Mucosa of descending colon (tissue), 3 donors: Measurements from ENCODE around the gene ACOXL. TPM values are rescaled to one million over a fixed set of nuclear protein-coding genes. Genes with fewer than 3 reads are reported as not detected.

Source experiments
- ATAC-seq: fragments of 200-7000 bp; cut with Tn5 transposase; one replicate; pipeline ENCODE4 v1.9.1; 2020; ENCODE audit warnings: mild to moderate bottlenecking, moderate library complexity
- DNase-seq, 3 donors: peaks; one replicate each; pipeline ENCODE4 v3.0.0-alpha.2; 2020
- H3K36me3 ChIP-seq: fragments of 200-600 bp; one replicate; pipeline ENCODE4 v1.8.0; 2021; ENCODE audit warnings: low read depth, mild to moderate bottlenecking
- H3K4me1 ChIP-seq: fragments of 200-600 bp; one replicate; pipeline ENCODE4 v1.8.0; 2021; ENCODE audit warnings: low read depth, mild to moderate bottlenecking
- H3K4me3 ChIP-seq: fragments of 200-600 bp; one replicate; pipeline ENCODE4 v1.8.0; 2021; ENCODE audit warnings: mild to moderate bottlenecking
- H3K9me3 ChIP-seq: fragments of 200-600 bp; one replicate; pipeline ENCODE4 v1.8.0; 2021; ENCODE audit warnings: mild to moderate bottlenecking
- intact Hi-C, 2 donors: fragments of 100-400 bp; cut with DNase I in 1 of 2; cut with micrococcal nuclease in 1 of 2; formaldehyde crosslinking; loops; one replicate each; pipeline versions ENCODE4 v1.11.0 to v1.11.1; 2022; cut with DNase I, micrococcal nuclease
- total RNA-seq, 3 donors: library from RNA; stranded (reverse); fragmentation: NEBNext Ultra II Directional in 2 of 3; extraction: Animal tissue kit (Norgen Biotek cat#: 25700) in 2 of 3; gene quantifications; one replicate each; pipeline versions ENCODE4 v1.2.1 to v1.2.4, GENCODE V29; 2021 to 2023
- TF ChIP-seq, protein P1 (sequence below): fragments of 200-600 bp; IDR thresholded peaks from one replicate; pipeline ENCODE4 v1.8.0; 2022; ENCODE audit warnings: antibody characterized with exemption, mild to moderate bottlenecking
- donor health status: DM: no; HTN: no; CAD: no; lungs with moderate emphysema.
- donor health status: DM: no; HTN: no; CAD: no.
- donor health status: DM: no; HTN: yes; CAD: no.

ACOXL gene
- total RNA-seq, 3 donors from 2014 or later: 0.51 to 1.2 (median 0.87) TPM

DNA sequence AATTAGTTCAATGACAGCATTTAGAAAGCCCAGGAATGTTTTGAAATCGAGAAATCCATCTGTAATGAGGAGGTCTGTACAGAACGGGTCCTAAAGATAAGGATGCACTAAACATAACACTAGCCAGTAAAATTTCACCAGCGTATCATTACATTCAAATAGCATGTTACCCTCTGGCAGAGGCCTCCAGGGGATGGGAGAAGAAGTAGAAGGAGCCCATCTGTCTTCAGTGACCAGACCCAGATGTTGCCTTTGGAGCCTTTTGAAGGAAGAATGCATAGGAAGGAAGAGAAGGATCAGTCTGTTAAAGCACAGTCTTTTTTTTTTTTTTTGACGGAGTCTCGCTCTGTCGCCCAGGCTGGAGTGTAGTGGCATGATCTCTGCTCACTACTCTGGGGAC lies 302.2 kb downstream of the ACOXL start:
- TF ChIP-seq, protein P1, sequence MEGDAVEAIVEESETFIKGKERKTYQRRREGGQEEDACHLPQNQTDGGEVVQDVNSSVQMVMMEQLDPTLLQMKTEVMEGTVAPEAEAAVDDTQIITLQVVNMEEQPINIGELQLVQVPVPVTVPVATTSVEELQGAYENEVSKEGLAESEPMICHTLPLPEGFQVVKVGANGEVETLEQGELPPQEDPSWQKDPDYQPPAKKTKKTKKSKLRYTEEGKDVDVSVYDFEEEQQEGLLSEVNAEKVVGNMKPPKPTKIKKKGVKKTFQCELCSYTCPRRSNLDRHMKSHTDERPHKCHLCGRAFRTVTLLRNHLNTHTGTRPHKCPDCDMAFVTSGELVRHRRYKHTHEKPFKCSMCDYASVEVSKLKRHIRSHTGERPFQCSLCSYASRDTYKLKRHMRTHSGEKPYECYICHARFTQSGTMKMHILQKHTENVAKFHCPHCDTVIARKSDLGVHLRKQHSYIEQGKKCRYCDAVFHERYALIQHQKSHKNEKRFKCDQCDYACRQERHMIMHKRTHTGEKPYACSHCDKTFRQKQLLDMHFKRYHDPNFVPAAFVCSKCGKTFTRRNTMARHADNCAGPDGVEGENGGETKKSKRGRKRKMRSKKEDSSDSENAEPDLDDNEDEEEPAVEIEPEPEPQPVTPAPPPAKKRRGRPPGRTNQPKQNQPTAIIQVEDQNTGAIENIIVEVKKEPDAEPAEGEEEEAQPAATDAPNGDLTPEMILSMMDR: no peak
- no peak overlapping the region for H3K4me3 ChIP-seq
- no peaks in the 10 kb centered on the region for H3K36me3 ChIP-seq
- DNase-seq (no peak), ATAC-seq (no peak)
- H3K4me1 ChIP-seq: peaks cover 41% of the 10 kb centered on the region
- intact Hi-C loops: no loop called here
- no peaks in the 10 kb centered on the region for H3K9me3 ChIP-seq

DNA sequence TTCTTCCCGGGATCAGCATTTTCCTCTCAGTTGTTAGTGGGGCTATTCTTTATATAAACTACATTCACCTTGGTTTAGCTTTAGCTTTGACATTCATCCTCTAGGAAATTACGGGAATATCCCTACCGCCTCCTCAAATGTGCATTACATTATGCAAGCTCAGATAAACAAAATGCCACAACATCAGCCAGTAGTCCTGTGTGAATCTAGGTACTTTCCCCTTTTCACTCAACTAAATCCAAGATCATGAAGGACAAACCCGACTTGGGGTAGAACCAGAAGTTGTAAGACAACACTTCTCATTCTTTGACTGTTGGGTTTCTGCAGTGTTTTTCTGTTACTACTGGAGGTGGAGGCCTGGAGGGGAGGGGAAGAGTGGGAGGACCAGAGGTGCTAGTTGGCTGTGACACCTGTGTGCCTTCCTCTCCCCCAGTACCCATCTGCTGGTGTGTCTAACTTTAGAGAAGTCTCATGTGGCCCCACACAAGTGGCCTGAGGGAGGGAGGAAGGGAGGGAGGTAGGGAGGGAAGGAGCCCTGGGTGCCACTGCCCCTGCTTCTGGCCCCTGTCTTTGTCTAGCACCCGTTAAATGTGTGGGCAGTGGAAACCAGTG lies 303.6 kb downstream of the ACOXL start:
- intact Hi-C loops: no loop called here
- ATAC-seq (no peak), DNase-seq (no peak)
- TF ChIP-seq, protein P1: no peak
- Histone ChIP-seq H3K9me3 (no peaks in the 10 kb centered on the region), H3K36me3 (no peaks in the 10 kb centered on the region), H3K4me3 (no peak overlapping the region), H3K4me1 (peaks cover 32% of the 10 kb centered on the region)

DNA sequence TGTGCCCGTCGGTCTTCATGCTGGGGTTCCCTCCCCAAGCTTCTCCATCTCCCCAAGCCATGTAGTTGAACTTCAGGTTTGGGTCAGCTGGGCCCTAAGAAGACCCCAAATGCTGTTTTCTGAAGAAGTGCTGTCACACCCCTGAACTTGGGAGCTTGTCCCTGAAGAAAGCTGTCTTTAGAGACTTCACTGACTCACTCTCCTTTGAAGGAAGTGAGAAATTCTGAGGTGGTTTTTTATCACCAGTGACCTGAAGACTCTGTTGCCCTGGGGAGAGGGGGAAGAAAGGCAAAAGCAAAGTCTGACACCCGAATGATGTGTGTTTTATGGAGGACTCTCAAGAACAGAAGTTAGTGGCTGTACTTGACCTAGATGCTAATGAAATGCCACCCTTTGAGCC lies 304.8 kb downstream of the ACOXL start:
- intact Hi-C loops: no loop called here
- no peak for ATAC-seq
- DNase-seq: no peak

DNA sequence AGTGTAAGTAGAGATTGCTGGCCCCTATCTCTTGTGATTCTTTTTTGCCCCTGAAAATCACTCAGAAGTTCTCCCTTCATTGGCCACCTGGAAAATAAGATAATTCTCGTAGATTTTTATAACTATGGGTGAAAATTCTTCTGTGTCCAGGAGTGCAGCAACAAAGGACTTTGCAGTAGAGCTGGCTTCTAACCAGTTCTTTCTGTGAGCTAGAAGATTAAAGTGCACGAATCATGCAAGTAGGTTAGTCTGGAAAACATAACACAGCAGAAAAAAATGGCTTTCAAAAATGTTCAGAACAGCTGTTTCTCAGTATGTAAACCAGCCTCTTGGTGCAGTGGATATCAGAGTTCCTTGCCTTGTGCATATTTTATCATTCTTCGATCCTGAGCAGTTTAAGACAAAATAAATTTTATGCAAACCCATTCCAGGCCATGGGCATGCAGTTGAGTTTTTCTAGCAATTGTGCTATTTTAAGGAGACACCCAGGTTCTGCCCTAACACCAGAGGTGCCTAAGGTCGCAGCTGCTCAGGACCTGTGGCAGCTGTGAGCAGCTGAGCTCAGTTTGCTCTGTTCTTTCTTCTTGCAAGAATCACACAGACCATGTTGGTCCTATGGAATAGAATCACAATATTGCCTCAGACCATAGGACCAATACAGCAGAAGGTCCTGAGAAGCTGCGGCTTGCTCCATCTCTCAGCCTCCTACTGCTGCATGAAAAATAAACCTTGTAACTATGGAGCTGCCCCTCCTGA lies 307.4 kb downstream of the ACOXL start:
- no peaks in the 10 kb centered on the region for H3K9me3 ChIP-seq

More for the DNA sequence above, 304.8 kb downstream of the ACOXL start:
- H3K9me3 ChIP-seq: no peaks in the 10 kb centered on the region
- H3K36me3 ChIP-seq: no peaks in the 10 kb centered on the region
- TF ChIP-seq, protein P1: no peak
- peaks cover 23% of the 10 kb centered on the region for H3K4me1 ChIP-seq
- no peak overlapping the region for H3K4me3 ChIP-seq

DNA sequence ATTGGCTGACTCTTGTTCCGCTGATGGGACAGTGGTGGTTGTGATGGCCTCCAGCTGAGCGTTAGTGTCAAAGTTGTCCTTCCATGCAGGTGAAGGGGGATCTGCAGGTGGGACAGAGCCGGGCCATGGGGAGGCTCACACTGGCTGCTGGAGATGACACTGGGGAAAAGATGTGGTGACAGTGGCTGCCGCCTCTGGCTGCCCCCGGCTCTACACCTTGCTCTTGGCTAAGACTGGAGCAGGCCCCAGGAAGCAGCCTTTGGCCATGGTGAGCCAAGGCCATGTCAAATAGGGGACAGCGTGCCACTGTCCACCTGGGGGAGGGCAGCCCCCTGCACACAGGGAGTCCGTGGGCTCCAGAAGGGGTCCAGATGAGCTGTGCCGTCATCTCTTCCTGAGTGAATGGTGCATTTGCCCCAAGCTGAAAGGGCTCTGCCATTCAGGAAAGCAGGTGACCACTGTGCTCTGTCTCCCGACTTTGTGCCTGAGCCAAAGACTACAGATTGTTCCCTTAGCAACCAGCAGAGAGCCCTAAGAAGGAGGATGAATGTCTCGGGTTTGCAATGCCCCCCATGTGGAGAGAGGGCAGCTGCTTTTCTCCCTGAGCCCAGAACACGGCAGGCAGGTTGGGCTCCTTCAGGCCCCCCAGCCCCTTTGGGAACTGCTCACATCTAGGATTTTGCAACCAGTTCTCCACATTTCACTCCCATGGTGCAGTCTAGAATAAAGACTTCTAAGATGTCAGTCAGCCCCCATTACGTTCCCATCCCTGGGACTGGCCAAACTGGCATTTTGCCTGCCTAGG lies 309.2 kb downstream of the ACOXL start:
- intact Hi-C loops: no loop called here
- TF ChIP-seq, protein P1: no peak
- no peak overlapping the region for H3K4me3 ChIP-seq
- no peaks in the 10 kb centered on the region for H3K9me3 ChIP-seq
- DNase-seq (no peak), ATAC-seq (no peak)
- no peaks in the 10 kb centered on the region for H3K4me1 ChIP-seq
- no peaks in the 10 kb centered on the region for H3K36me3 ChIP-seq

More for the DNA sequence above, 307.4 kb downstream of the ACOXL start:
- no peak for ATAC-seq
- Histone ChIP-seq H3K36me3 (no peaks in the 10 kb centered on the region), H3K4me3 (no peak overlapping the region), H3K4me1 (no peaks in the 10 kb centered on the region)
- TF ChIP-seq, protein P1: no peak
- DNase-seq: no peak
- intact Hi-C loops: no loop called here
